NCI-H2227 treated with DMSO at 0.1 percent for 48 hours (cell line): ENCODE measurements around the gene ELK3.

ENCODE experiments used
- DNase-seq: peaks from one replicate; lab custom pipeline; 2025; lab: John Stamatoyannopoulos, UW

Gene ELK3

GRCh38 chr12:96212456-96213375 lies 18.5 kb downstream of the ELK3 start:
- DNase-seq = no peak

GRCh38 chr12:96213869-96214268 lies 19.7 kb downstream of the ELK3 start:
- DNase-seq = no peak

GRCh38 chr12:96215919-96216273 lies 21.7 kb downstream of the ELK3 start:
- DNase-seq = no peak

GRCh38 chr12:96218989-96219678 lies 25.0 kb downstream of the ELK3 start:
- no peak for DNase-seq

- DNase-seq = no peak
These were observed 25.6 kb downstream of the ELK3 start for GRCh38 chr12:96219700-96220206.

- DNase-seq = no peak
These were observed 26.7 kb downstream of the ELK3 start for GRCh38 chr12:96220902-96221301.

GRCh38 chr12:96221391-96221790 lies 27.2 kb downstream of the ELK3 start:
- DNase-seq = no peak

- DNase-seq = no peak
These were observed 29.4 kb downstream of the ELK3 start for GRCh38 chr12:96223411-96224218.

- no peak for DNase-seq
These were observed 30.0 kb downstream of the ELK3 start for GRCh38 chr12:96224219-96224615.

- peak; percentile 46 for DNase-seq
These were observed 31.1 kb downstream of the ELK3 start for GRCh38 chr12:96225044-96225855.

- no peak for DNase-seq
These were observed 31.8 kb downstream of the ELK3 start for GRCh38 chr12:96225994-96226399.

GRCh38 chr12:96226401-96226800 lies 32.2 kb downstream of the ELK3 start:
- DNase-seq = no peak

- no peak for DNase-seq
These were observed 32.7 kb downstream of the ELK3 start for GRCh38 chr12:96226801-96227348.

- no peak for DNase-seq
These were observed 33.4 kb downstream of the ELK3 start for GRCh38 chr12:96227365-96228106.

- DNase-seq = no peak
These were observed 34.5 kb downstream of the ELK3 start for GRCh38 chr12:96228566-96229248.

GRCh38 chr12:96230646-96231045 lies 36.5 kb downstream of the ELK3 start:
- DNase-seq = no peak

GRCh38 chr12:96233168-96233567 lies 39.0 kb downstream of the ELK3 start:
- no peak for DNase-seq

GRCh38 chr12:96233939-96234461 lies 39.8 kb downstream of the ELK3 start:
- no peak for DNase-seq
